HEK293 (cell line): Measurements from ENCODE around the gene THAP11.

Source experiments
- CTCF ChIA-PET: fragments of 350-600 bp; formaldehyde crosslinking; extraction: SDS; loops from one replicate; lab custom pipeline; 2021; ENCODE audit warnings: antibody characterized with exemption; lab: Yijun Ruan, JAX
- POLR2A ChIA-PET: fragments of 300-600 bp; formaldehyde crosslinking; extraction: SDS; loops from one replicate; lab custom pipeline; 2020; ENCODE audit warnings: antibody characterized with exemption, inconsistent platforms; lab: Yijun Ruan, JAX
- H3K27ac ChIP-seq: fragments of 200-500 bp; sonication (Bioruptor generic); 2 replicates; pipeline ENCODE4 v1.5.1; 2014; ENCODE audit warnings: low read depth, low read length, control low read depth, inconsistent platforms; ENCODE audit errors: extremely low read depth
- H3K36me3 ChIP-seq, 2 experiments: fragments of 200-500 bp in 1 of 2; sonication (Bioruptor generic) in 1 of 2; 1 replicate in 1 of 2; 2 replicates in 1 of 2; pipeline ENCODE4 v1.5.1; 2014 to 2017; ENCODE audit warnings: inconsistent platforms in 2 of 2, low read length in 2 of 2; ENCODE audit not compliant: control insufficient read depth in 2 of 2, insufficient read depth in 1 of 2
- H3K4me1 ChIP-seq: fragments of 200-500 bp; sonication (Bioruptor generic); 2 replicates; pipeline ENCODE4 v1.5.1; 2014; ENCODE audit warnings: mild to moderate bottlenecking, low read length, inconsistent platforms; ENCODE audit not compliant: control insufficient read depth, insufficient read depth
- H3K4me3 ChIP-seq: 2 replicates; pipeline ENCODE4 v1.5.1; 2011; ENCODE audit warnings: low read depth, mild to moderate bottlenecking, control low read depth, low read length, moderate library complexity
- H3K9me3 ChIP-seq: fragments of 200-500 bp; sonication (Bioruptor generic); 2 replicates; pipeline ENCODE4 v1.5.1; 2014; ENCODE audit warnings: low read depth, low read length, inconsistent platforms; ENCODE audit not compliant: control insufficient read depth, insufficient read depth
- EGR2 ChIP-seq: fragments of 450-650 bp; formaldehyde crosslinking; IDR thresholded peaks from 2 replicates; pipeline ENCODE4 v1.5.1; 2016; ENCODE audit warnings: low read depth, missing biosample characterization, missing genetic modification characterization
- FEZF1 ChIP-seq: fragments of 450-650 bp; formaldehyde crosslinking; IDR thresholded peaks from 2 replicates; pipeline ENCODE4 v1.5.1; 2016; ENCODE audit warnings: missing biosample characterization, missing genetic modification characterization
- GLIS2 ChIP-seq: fragments of 450-650 bp; formaldehyde crosslinking; IDR thresholded peaks from 2 replicates; pipeline ENCODE4 v1.5.1; 2016; ENCODE audit warnings: missing biosample characterization, missing genetic modification characterization
- MYNN ChIP-seq: fragments of 450-650 bp; formaldehyde crosslinking; IDR thresholded peaks from 2 replicates; pipeline ENCODE4 v1.5.1; 2016; ENCODE audit warnings: missing biosample characterization, missing genetic modification characterization, borderline replicate concordance
- ZBTB20 ChIP-seq: fragments of 450-650 bp; formaldehyde crosslinking; IDR thresholded peaks from 2 replicates; pipeline ENCODE4 v1.5.1; 2016; ENCODE audit warnings: missing biosample characterization, missing genetic modification characterization
- ZBTB8A ChIP-seq: fragments of 450-650 bp; formaldehyde crosslinking; IDR thresholded peaks from 2 replicates; pipeline ENCODE4 v1.5.1; 2016; ENCODE audit warnings: missing biosample characterization, missing genetic modification characterization
- ZNF140 ChIP-seq: fragments of 450-650 bp; formaldehyde crosslinking; IDR thresholded peaks from 2 replicates; pipeline ENCODE4 v1.5.1; 2016; ENCODE audit warnings: missing biosample characterization, missing genetic modification characterization
- ZNF16 ChIP-seq: fragments of 450-650 bp; formaldehyde crosslinking; IDR thresholded peaks from 2 replicates; pipeline ENCODE4 v1.5.1; 2016; ENCODE audit warnings: low read depth, missing biosample characterization, missing genetic modification characterization
- ZNF211 ChIP-seq: fragments of 450-650 bp; formaldehyde crosslinking; IDR thresholded peaks from 2 replicates; pipeline ENCODE4 v1.5.1; 2016; ENCODE audit warnings: low read depth, missing biosample characterization, missing genetic modification characterization
- ZNF302 ChIP-seq: fragments of 450-650 bp; formaldehyde crosslinking; IDR thresholded peaks from 2 replicates; pipeline ENCODE4 v1.5.1; 2016; ENCODE audit warnings: missing biosample characterization, missing genetic modification characterization, low read depth
- ZNF501 ChIP-seq: fragments of 450-650 bp; formaldehyde crosslinking; IDR thresholded peaks from 2 replicates; pipeline ENCODE4 v1.5.1; 2016; ENCODE audit warnings: missing biosample characterization, missing genetic modification characterization
- ZNF518A ChIP-seq: fragments of 450-650 bp; formaldehyde crosslinking; conservative IDR thresholded peaks from 2 replicates; pipeline ENCODE4 v1.5.1; 2016; ENCODE audit warnings: low read depth, missing biosample characterization, missing genetic modification characterization
- ZNF548 ChIP-seq: fragments of 450-650 bp; formaldehyde crosslinking; IDR thresholded peaks from 2 replicates; pipeline ENCODE4 v1.5.1; 2016; ENCODE audit warnings: missing biosample characterization, missing genetic modification characterization
- ZNF571 ChIP-seq: fragments of 450-650 bp; formaldehyde crosslinking; IDR thresholded peaks from 2 replicates; pipeline ENCODE4 v1.5.0; 2017; ENCODE audit warnings: missing biosample characterization, missing genetic modification characterization
- ZNF791 ChIP-seq: fragments of 450-650 bp; formaldehyde crosslinking; IDR thresholded peaks from 2 replicates; pipeline ENCODE4 v1.5.1; 2016; ENCODE audit warnings: missing biosample characterization, missing genetic modification characterization

THAP11 gene

GRCh38 chr16:67820608-67821259 lies 21.4 kb upstream of the THAP11 start (continued):
- no peak for TF ChIP-seq ZNF518A (tag by site-specific recombination)
- TF ChIP-seq ZBTB20, result no peak
- TF ChIP-seq ZNF548 (tag by site-specific recombination), result no peak
- no peak for TF ChIP-seq ZNF791
- no peak for TF ChIP-seq ZBTB8A (tag by site-specific recombination)
- TF ChIP-seq ZNF571 (tag by site-specific recombination), result no peak
- TF ChIP-seq ZNF16, result no peak
- no peak for TF ChIP-seq FEZF1 (tag by site-specific recombination)
- TF ChIP-seq MYNN (tag by site-specific recombination), result no peak
- no peak for TF ChIP-seq ZNF302 (tag by site-specific recombination)
- TF ChIP-seq ZNF501 (tag by site-specific recombination), result no peak

DNA sequence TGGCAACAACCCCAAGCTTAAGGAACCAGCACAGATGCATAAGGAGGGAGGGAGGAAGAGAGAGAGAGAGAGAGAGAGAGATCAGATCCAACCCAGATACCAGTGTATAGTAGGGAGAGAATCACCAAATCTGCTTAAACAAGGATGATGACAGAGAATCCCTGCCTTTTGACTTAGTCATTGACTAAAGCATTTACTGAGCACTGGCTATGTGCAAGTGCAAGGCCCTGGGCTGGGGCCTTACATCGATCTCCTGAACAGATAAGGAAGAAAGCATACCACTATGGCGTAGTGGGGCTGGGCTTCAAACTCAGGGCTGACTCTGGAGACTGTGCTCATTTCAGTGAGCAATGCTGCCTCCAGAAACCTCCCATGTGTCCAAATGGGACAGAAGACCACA lies 19.6 kb upstream of the THAP11 start:
- POLR2A ChIA-PET, result no interaction called here
- H3K4me3 ChIP-seq, result no peak overlapping the region
- H3K4me1 ChIP-seq, result no peaks in the 10 kb centered on the region
- CTCF ChIA-PET, result no interaction called here
- H3K36me3 ChIP-seq, result peaks cover 0 to 21% of the 10 kb centered on the region in 2 experiments; a peak in 1 of 3 replicates
- no peaks in the 10 kb centered on the region for H3K9me3 ChIP-seq
- no peak overlapping the region for H3K27ac ChIP-seq
- no peak for TF ChIP-seq ZNF571 (tag by site-specific recombination)
- no peak for TF ChIP-seq ZNF518A (tag by site-specific recombination)
- TF ChIP-seq ZNF211, result no peak
- no peak for TF ChIP-seq ZNF140 (tag by site-specific recombination)
- TF ChIP-seq GLIS2, result no peak
- TF ChIP-seq EGR2 (tag by site-specific recombination), result no peak
